PC-3 (cell line): ENCODE measurements around the gene BAG3. TPM values are rescaled to one million over a fixed set of nuclear protein-coding genes. Genes with fewer than 3 reads are reported as not detected.
A peak's percentile ranks its signal among the peaks of the same experiment; 100 is the strongest.

ENCODE experiments used
- ATAC-seq: fragments of 200-7000 bp; cut with Tn5 transposase; 2 replicates; pipeline ENCODE4 v1.9.1; 2020; ENCODE audit warnings: mild to moderate bottlenecking, moderate library complexity
- BruUV-seq: library from RNA; stranded (reverse); fragments of 400-500 nt; replicated peaks from 2 replicates; lab custom pipeline; 2021; lab: Mats Ljungman, UMichigan
- CTCF ChIA-PET: fragments of 300-600 bp; sonication (Branson Sonifier 250); formaldehyde crosslinking; loops from one replicate; lab custom pipeline; 2022; ENCODE audit warnings: antibody characterized with exemption; lab: Charles Lee
- POLR2A ChIA-PET: fragments of 300-600 bp; sonication (Branson Sonifier 250); formaldehyde crosslinking; loops from one replicate; lab custom pipeline; 2022; ENCODE audit warnings: antibody characterized with exemption; ENCODE audit not compliant: unreplicated experiment; lab: Charles Lee
- DNase-seq: peaks from one replicate; pipeline ENCODE4 v3.0.0-alpha.2; 2015
- H2AFZ ChIP-seq: fragments of 300-600 bp; sonication (generic); 2 replicates; pipeline ENCODE4 v1.6.0; 2016; ENCODE audit warnings: antibody characterized with exemption, low read length
- H3F3A ChIP-seq: fragments of 300-600 bp; sonication (generic); one replicate; pipeline ENCODE4 v1.6.0; 2017; ENCODE audit warnings: antibody characterized with exemption, low read length, control low read depth, mild to moderate bottlenecking; ENCODE audit not compliant: unreplicated experiment
- H3K27ac ChIP-seq: fragments of 300-600 bp; sonication (generic); 2 replicates; pipeline ENCODE4 v1.5.1; 2016; ENCODE audit warnings: mild to moderate bottlenecking, low read length
- H3K27me3 ChIP-seq: fragments of 300-600 bp; sonication (generic); 2 replicates; pipeline ENCODE4 v1.6.1; 2016; ENCODE audit warnings: low read length, mixed read lengths
- H3K36me3 ChIP-seq: fragments of 300-600 bp; sonication (generic); 2 replicates; pipeline ENCODE4 v1.6.1; 2016; ENCODE audit warnings: low read depth, mixed run types, low read length, mixed read lengths
- H3K4me1 ChIP-seq: fragments of 300-600 bp; sonication (generic); 2 replicates; pipeline ENCODE4 v1.5.1; 2016; ENCODE audit warnings: low read length; ENCODE audit not compliant: insufficient read depth
- H3K4me2 ChIP-seq: fragments of 300-600 bp; sonication (generic); 2 replicates; pipeline ENCODE4 v1.6.0; 2016; ENCODE audit warnings: low read length
- H3K4me3 ChIP-seq: fragments of 300-600 bp; sonication (generic); 2 replicates; pipeline ENCODE4 v1.5.1; 2016; ENCODE audit warnings: mild to moderate bottlenecking, low read length, mixed read lengths
- H3K79me2 ChIP-seq: fragments of 300-600 bp; sonication (generic); 2 replicates; pipeline ENCODE4 v1.6.1; 2017; ENCODE audit warnings: low read length, mixed read lengths
- H3K9ac ChIP-seq: fragments of 300-600 bp; sonication (generic); 2 replicates; pipeline ENCODE4 v1.6.0; 2016; ENCODE audit warnings: mild to moderate bottlenecking, low read length
- H3K9me2 ChIP-seq: fragments of 300-600 bp; sonication (generic); replicated peaks from 2 replicates; pipeline ENCODE4 v1.6.1; 2016; ENCODE audit warnings: mixed run types, low read length, mixed read lengths
- H3K9me3 ChIP-seq: fragments of 300-600 bp; sonication (generic); 2 replicates; pipeline ENCODE4 v1.6.1; 2016; ENCODE audit warnings: low read length, mixed read lengths
- H4K20me1 ChIP-seq: fragments of 300-600 bp; sonication (generic); 2 replicates; pipeline ENCODE4 v1.6.1; 2016; ENCODE audit warnings: low read length, mixed read lengths
- CTCF ChIP-seq: fragments of 300-600 bp; sonication (generic); conservative IDR thresholded peaks from 2 replicates; pipeline ENCODE4 v1.5.1; 2017; ENCODE audit warnings: antibody characterized with exemption, low read depth, mild to moderate bottlenecking, low read length
- EZH2 ChIP-seq: fragments of 300-600 bp; sonication (generic); IDR thresholded peaks from one replicate; pipeline ENCODE4 v1.6.1; 2017; ENCODE audit warnings: antibody characterized with exemption, mild to moderate bottlenecking, low read length; ENCODE audit not compliant: unreplicated experiment
- EZH2phosphoT487 ChIP-seq: fragments of 300-600 bp; sonication (generic); IDR thresholded peaks from 2 replicates; pipeline ENCODE4 v1.6.1; 2018; ENCODE audit warnings: mild to moderate bottlenecking, antibody characterized with exemption, low read length, borderline replicate concordance
- intact Hi-C: fragments of 100-400 bp; cut with micrococcal nuclease; formaldehyde crosslinking; loops from 2 replicates; pipeline ENCODE4 v1.9.0; 2023
- total RNA-seq: library from RNA; depleted of rRNA; stranded (reverse); fragments of >200 nt; gene quantifications from 2 replicates; pipeline ENCODE4 v1.2.3, GENCODE V29; 2014; rRNA removed

Gene BAG3
- total RNA-seq, 1 experiment from 2014 or later = 47.1 TPM

DNA sequence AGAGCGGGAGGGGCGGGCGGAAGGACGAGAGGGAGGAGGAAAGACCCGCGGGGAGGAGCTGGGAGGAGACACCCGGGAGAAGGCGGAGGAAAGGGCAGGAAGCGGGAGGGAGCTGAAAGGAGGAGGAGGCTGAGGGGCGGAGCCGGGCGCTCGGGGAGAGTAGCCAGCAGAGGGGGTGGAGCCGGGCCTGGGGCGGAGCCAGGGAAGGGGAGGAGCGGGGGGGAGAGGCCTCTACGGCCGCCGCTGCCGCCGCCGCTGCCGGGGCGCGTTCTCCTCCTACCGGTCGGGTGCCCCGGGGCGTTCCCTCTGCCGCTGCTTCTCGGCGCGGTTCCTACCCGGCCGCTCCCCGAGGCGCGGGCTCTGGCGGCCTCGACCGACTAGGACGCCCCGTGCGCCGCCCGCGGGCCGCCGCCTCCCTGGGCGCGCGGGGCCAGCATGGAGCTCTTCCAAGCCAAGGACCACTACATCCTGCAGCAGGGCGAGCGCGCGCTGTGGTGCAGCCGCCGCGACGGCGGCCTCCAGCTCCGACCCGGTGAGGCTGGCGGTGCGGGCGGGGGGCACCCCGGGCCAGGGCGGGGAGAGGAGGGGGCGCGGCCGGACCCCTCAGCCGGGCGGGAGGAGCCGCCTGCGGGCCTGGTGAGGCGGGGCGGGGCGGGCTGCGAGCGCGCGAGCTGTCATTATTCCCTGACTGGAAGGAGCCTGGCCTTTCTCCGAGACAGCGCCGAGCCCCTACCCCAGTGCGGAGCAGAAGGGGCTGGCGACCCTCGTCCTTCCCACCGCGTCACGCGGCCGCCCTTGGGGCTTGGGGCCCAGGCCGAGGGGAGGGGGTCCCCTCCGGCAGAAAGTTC lies 74.9 kb downstream of the BAG3 start, which contains the start of gene INPP5F:
INPP5F (plus strand) TSS at position 223 of the 848 bp plus-strand sequence; CDS start at position 436, 213 bp downstream.
- CTCF ChIA-PET = interaction anchor here (0.9 to 1.3 kb wide), 3 partner anchors 39 to 133 kb away, joined by 4 to 6 read pairs (median 6); no protein-coding TSS in a partner anchor
- ATAC-seq = peak; percentile 89
- Histone ChIP-seq H3K9me2 (no peaks in the 10 kb centered on the region), H3K4me1 (peaks cover 24% of the 10 kb centered on the region), H3K9ac (peak within 1 kb of the TSS; percentile 90), H3K27ac (peak within 1 kb of the TSS; percentile 68), H3F3A (no peaks in the 10 kb centered on the region), H2AFZ (peak within 1 kb of the TSS; percentile 77), H3K9me3 (no peaks in the 10 kb centered on the region), H3K4me2 (peak within 1 kb of the TSS; percentile 99), H3K79me2 (peaks cover 37% of the 10 kb centered on the region), H3K4me3 (peak within 1 kb of the TSS; percentile 82), H3K27me3 (no peaks in the 10 kb centered on the region), H3K36me3 (no peaks in the 10 kb centered on the region), H4K20me1 (peaks cover 8% of the 10 kb centered on the region; the same call in 1 of the 2 replicates)
- TF ChIP-seq EZH2 = no peak
- no peak for TF ChIP-seq CTCF
- TF ChIP-seq EZH2phosphoT487 = no peak
- no TSS peak for BruUV-seq
- intact Hi-C loops = loop anchor here (1.0 to 5.0 kb wide), 3 partner anchors 40 to 129 kb away; partner anchors contain the start of gene TIAL1
- POLR2A ChIA-PET = interaction anchor here (0.5 to 0.7 kb wide), 7 partner anchors 39 to 516 kb away, joined by 3 to 13 read pairs (median 4); no protein-coding TSS in a partner anchor
- peak; percentile 93 for DNase-seq

GRCh38 chr10:119726676-119727261 lies 75.6 kb downstream of the BAG3 start:
- TF ChIP-seq EZH2 = no peak
- no peak for TF ChIP-seq EZH2phosphoT487
- no peak for TF ChIP-seq CTCF
- H3F3A ChIP-seq = no peaks in the 10 kb centered on the region
- ChIA-PET CTCF (interaction anchor here (1.3 kb wide), 2 partner anchors 40 to 118 kb away, joined by 4 to 6 read pairs; no protein-coding TSS in a partner anchor), POLR2A (no interaction called here)
- H3K9ac ChIP-seq = peak overlapping the region; percentile 68
- H4K20me1 ChIP-seq = peaks cover 8% of the 10 kb centered on the region; the same call in 1 of the 2 replicates
- H3K79me2 ChIP-seq = peaks cover 37% of the 10 kb centered on the region
- H3K4me2 ChIP-seq = peak overlapping the region; percentile 93
- H3K27ac ChIP-seq = no peak overlapping the region
- H3K9me3 ChIP-seq = no peaks in the 10 kb centered on the region
- DNase-seq = no peak
- H3K4me1 ChIP-seq = peaks cover 24% of the 10 kb centered on the region
- H3K9me2 ChIP-seq = no peaks in the 10 kb centered on the region
- no peak for ATAC-seq
- BruUV-seq = no TSS peak
- no peaks in the 10 kb centered on the region for H3K27me3 ChIP-seq
- peak overlapping the region; percentile 69; the same call in 1 of the 2 replicates for H2AFZ ChIP-seq
- peak overlapping the region; percentile 82 for H3K4me3 ChIP-seq
- no peaks in the 10 kb centered on the region for H3K36me3 ChIP-seq
- intact Hi-C loops = loop anchor here (1.0 to 5.0 kb wide), 2 partner anchors 40 to 129 kb away; partner anchors contain the start of gene TIAL1

Other genes with a start within 250 kb of the BAG3 start
- gene RGS10, start 108.7 kb upstream of the BAG3 start, total RNA-seq = 22.0 and 27.6 TPM in 2 replicates
- 42.8 and 46.6 TPM in 2 replicates for gene TIAL1, start 54.4 kb upstream of the BAG3 start, total RNA-seq
- gene INPP5F, start 74.7 kb downstream of the BAG3 start, total RNA-seq = 8.1 and 8.2 TPM in 2 replicates
- 34.7 and 36.1 TPM in 2 replicates for gene MCMBP, start 221.5 kb downstream of the BAG3 start, total RNA-seq
- gene SEC23IP, start 241.3 kb downstream of the BAG3 start, total RNA-seq = 39.3 and 42.7 TPM in 2 replicates